Measurements from ENCODE around the gene FOXD4. TPM values are rescaled to one million over a fixed set of nuclear protein-coding genes. Genes with fewer than 3 reads are reported as not detected.
"Not testable (repeated sequence)": the region's sequence is repeated elsewhere in the genome, so short reads cannot be mapped to it uniquely, and the experiment has no call there.

Gene FOXD4
- total RNA-seq: 0.75 TPM
- long read RNA-seq, partial matches to known transcripts: 0 of 1 reads
- long read RNA-seq, other reads (novel, unspliced or antisense): 0 of 1 reads

DNA sequence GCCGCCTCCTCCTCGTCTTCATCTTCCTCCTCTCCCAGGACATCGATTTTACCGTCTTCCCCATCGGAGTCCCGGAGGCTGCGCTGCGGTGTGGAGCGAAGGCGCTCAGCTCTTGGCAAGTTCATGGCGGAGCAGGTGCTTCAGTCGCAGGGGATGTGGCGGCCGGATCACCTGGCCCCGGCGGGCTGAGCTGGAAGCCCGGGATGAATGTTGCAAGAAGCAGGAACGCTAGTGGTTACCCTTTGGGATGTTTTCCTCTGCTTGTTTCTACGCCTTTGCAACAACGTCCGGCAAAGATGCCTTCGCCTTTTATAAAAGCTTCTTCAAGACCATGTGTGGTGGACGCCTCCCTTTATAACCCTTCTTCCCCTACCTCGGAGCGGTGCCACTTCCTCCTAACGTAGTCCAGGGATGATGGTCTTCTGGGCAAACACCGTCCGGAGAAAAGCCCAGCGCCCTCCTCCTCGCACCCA lies at the start of gene FOXD4:
TSS of gene FOXD4 (minus strand) at position 423 of the 473 bp plus-strand sequence. CDS start at position 125, 298 bp downstream.
- H3K27me3 ChIP-seq: peaks cover 33% of the 10 kb centered on the region

DNA sequence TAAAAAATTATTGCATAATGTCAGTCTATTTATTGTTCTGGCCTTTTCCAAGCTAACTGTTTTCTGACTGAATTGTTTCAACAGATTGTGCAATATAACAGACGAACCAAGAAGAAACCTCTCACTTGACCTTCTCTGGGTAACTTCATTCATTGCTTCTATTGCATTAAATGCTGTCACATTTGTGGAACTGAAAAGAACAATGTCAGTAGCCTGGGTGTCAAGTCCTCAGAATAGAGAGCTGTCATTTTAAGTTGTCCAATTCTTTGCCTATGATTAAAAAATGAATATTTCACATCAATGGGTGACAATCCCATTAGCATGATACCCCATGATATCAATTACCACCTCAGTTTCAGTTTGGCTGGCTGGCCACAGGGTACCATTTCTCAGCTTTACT lies 41.7 kb upstream of the FOXD4 start:
- H3K4me1 ChIP-seq; H3K36me3 ChIP-seq; H3K4me3 ChIP-seq; DNase-seq; H3K27me3 ChIP-seq; H3K9me3 ChIP-seq; intact Hi-C loops (cut with DNase I); ATAC-seq; H3K27ac ChIP-seq: not testable (repeated sequence)

More for the DNA sequence above, at the start of gene FOXD4:
- intact Hi-C loops (cut with DNase I); DNase-seq; H3K9me3 ChIP-seq; ATAC-seq; H3K4me3 ChIP-seq; H3K36me3 ChIP-seq; H3K27ac ChIP-seq: not testable (repeated sequence)
- peaks cover 10% of the 10 kb centered on the region for H3K4me1 ChIP-seq

DNA sequence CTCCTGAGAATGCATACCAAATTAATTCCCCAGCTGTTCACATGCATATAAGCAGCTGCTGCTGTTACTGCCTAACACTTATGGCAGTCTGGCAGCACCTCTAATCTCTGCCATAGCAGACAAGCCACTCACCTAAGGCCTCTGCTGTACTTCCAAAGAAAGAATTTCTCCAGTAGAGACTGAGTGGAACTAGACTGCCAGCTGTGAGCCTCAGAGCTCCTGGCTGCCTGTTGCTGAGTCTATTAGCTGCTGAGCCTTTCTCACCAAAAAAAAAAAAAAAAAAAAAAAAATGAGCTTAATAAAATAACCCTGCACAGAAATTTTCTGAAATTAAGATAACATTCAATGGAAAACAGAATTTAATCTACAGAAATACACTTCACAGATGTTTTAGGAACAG lies 33.0 kb upstream of the FOXD4 start:
- H3K27me3 ChIP-seq; H3K27ac ChIP-seq; intact Hi-C loops (cut with DNase I); H3K36me3 ChIP-seq; H3K9me3 ChIP-seq; ATAC-seq; H3K4me3 ChIP-seq; DNase-seq; H3K4me1 ChIP-seq: not testable (repeated sequence)

DNA sequence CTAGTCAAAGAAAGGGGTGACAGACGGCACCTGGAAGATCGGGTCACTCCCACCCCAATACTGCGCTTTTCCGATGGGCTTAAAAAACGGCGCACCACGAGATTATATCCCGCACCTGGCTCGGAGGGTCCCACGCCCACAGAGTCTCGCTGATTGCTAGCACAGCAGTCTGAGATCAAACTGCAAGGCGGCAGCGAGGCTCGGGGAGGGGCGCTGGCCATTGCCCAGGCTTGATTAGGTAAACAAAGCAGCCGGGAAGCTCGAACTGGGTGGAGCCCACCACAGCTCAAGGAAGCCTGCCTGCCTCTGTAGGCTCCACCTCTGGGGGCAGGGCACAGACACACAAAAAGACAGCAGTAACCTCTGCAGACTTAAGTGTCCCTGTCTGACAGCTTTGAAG lies 21.7 kb upstream of the FOXD4 start:
- H3K9me3 ChIP-seq; ATAC-seq; H3K27ac ChIP-seq; H3K36me3 ChIP-seq; H3K4me3 ChIP-seq; H3K27me3 ChIP-seq; DNase-seq; intact Hi-C loops (cut with DNase I); H3K4me1 ChIP-seq: not testable (repeated sequence)

DNA sequence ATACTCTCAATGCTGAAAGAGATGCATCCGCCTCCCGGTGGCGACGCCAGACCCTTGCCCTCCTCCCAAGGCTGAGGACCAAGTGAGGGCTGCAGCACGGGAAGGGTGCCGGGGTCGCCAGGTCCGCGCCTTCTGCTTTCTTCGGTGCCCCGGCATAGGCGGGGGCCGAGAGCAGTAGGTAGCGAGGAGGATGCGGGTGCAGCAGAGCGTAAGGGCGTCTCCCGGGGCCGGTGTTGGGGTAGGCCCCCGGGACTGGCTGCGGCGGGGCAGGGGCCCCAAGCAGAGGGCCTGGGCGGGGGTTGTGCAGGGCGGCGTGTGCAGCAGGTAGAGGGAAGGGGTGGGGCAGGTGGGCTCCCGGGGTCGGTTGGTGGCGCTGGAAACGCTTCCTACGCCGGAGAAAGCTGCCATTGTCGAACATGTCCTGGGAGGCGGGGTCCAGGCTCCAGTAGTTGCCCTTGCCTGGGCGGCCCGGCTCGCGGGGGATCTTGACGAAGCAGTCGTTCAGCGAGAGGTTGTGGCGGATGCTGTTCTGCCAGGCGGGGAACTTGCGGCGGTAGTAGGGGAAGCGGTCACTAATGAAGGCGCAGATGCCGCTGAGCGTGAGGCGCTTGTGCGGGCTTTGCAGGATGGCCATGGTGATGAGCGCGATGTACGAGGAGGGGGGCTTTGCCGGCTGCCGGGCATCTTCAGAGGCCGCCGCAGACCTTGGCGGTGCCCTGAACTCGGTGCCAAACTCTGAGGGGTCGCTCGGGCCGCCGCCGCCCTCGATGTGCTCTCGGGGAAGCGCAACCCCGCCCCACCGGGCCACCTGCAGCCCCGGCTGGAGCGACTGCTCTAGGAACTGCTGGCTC lies 848 bp downstream of the FOXD4 start:
- intact Hi-C loops (cut with DNase I); H3K27ac ChIP-seq; H3K9me3 ChIP-seq; DNase-seq; H3K36me3 ChIP-seq; ATAC-seq; H3K4me3 ChIP-seq: not testable (repeated sequence)
- H3K4me1 ChIP-seq: peaks cover 10% of the 10 kb centered on the region
- H3K27me3 ChIP-seq: peaks cover 39% of the 10 kb centered on the region

DNA sequence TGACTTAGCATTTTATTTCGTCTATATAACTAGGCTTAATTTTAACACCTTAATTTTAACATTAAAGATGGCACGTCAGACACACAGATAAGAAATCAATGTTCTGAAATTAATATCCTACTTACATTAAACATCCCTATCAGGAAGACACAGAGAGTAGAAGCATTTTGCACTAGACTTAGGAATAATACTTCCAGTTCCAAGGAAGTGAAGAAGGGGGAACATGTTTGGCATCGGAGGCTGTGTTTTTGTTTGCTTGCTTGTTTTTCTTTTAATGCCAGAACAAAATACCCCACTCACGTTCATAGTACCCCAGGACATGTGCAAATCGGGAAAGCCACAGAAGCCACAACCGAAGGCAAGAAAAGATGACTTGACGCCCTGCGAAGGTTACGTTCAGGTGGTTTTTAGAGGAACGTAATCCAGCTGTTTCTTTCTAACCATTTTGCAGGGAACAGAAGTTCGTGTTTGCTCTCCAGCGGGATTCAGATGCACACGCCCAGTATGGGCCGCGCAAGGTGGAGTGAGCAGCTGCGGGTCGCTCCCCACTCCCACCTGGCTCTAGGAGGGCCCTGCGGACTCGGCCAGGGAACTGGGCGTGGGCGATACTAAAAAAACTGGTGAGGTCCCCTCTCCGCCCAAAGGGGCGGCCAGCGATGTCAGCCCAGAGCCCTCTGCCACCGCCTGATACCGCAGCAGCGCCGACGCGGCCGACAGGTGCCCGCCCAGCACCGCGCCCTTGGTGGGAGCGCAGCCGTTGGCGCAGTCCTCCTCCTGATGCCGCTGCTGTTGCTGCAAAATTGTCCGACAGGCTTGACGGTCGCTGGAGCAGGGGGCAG lies 1.8 kb downstream of the FOXD4 start:
- H3K9me3 ChIP-seq; H3K27ac ChIP-seq; H3K36me3 ChIP-seq; intact Hi-C loops (cut with DNase I); H3K4me3 ChIP-seq; DNase-seq; ATAC-seq: not testable (repeated sequence)
- H3K4me1 ChIP-seq: peaks cover 10% of the 10 kb centered on the region
- peaks cover 46% of the 10 kb centered on the region for H3K27me3 ChIP-seq

DNA sequence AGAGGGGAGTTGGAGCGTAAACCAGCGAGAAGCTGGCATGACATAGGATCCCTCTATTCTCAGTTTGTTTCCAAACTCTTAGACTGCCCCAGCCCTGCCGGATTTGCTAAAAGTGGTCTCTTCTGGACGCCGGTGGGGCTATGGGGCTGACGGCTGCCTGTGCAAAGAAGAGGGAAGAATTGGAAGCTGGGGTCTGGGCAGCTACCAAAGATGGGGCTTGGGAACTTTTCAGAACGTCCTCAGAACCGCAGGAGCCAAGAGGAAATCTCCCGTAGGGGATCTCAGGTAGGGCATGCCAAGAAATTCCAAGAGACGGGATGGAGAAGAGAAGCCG lies 3.1 kb downstream of the FOXD4 start:
- H3K36me3 ChIP-seq; intact Hi-C loops (cut with DNase I); DNase-seq; ATAC-seq; H3K27ac ChIP-seq; H3K4me3 ChIP-seq; H3K9me3 ChIP-seq: not testable (repeated sequence)
- peaks cover 55% of the 10 kb centered on the region for H3K27me3 ChIP-seq
- peaks cover 10% of the 10 kb centered on the region for H3K4me1 ChIP-seq

DNA sequence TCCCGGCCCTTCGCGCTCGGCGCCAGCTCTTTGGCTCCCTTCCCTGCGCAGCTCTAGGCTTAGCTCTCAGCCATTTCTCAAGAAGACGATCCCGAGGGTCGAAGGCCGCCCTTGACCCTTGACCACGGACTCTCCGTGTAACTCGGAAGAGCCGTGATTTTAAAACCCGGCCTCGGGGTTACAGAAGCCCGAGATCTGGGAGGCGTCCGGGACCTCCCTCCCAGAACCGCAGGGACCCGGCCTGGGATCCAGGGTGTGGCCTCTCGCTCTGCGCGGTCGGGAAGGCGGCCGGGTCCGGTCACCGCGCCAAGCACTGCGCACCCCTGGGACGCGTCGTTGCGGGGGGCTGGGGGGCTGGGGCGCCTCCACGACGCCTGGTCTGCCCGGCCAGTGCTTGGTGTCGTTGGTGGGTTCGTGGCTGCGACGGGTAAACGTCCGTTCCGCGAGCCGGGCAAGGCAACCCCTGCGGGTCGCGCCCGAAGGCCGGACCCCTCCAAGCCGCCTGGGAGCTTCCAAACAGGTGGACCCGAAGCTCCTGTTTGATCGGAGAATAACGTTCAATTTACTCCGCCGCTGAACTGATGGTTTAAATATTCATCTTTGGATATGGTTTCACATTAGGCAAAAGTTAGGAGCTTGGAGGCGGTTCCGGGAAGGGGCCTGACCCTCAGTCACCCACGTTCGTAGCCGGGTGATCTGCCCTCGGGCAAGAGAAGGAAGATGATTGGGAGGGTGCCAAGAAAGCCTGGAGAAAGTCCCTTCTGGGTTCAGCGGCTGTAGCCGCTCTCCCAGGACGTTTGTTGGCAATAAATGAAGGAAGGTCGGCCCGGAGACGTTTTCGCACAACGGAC lies 3.7 kb downstream of the FOXD4 start:
- H3K4me1 ChIP-seq: peaks cover 10% of the 10 kb centered on the region
- DNase-seq; H3K9me3 ChIP-seq; H3K27ac ChIP-seq; H3K36me3 ChIP-seq; intact Hi-C loops (cut with DNase I): not testable (repeated sequence)
- ATAC-seq: peak; percentile 61
- H3K4me3 ChIP-seq: peak overlapping the region; percentile 43
- peaks cover 61% of the 10 kb centered on the region for H3K27me3 ChIP-seq

DNA sequence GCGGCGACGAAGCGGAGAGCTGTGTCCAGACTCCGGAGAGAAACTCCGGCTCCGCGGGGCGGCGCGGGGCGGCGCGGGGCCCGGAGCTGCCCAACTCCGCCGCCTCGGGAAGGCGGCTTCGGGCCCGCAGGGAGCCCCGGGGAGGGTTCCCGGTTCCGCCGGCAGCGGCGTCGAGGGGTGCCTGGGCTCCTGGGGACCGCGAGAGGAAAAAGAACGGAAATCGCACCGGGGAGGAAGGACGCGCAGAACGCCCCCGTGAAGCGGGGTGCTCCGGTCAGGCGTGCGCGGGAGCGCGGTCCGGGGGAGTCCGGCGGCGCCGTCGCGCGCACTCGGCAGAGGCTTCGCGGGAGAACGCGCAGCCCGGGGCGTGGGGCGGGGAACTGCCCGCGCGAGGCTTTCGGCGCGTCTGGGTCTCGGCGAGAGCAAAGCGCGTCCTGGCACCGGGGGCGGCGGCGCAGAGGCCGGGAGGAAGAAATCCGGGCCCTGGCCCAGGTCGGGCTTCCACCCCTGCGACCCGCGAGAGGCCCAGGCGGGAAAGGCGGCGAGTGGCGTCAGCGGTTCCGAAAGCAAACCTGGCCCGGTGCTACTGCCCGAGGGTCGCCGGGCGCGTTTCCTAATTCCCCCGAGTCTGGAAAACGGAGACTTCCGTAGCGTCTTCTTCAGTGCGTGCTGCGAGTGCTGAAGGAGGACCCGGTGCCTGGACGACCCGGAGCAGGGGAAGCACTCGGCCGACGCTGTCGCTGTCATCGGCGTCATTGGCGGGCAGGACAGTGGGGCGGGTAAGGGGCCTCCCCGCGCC lies 4.5 kb downstream of the FOXD4 start:
- intact Hi-C loops (cut with DNase I); H3K9me3 ChIP-seq; DNase-seq; H3K36me3 ChIP-seq; H3K27ac ChIP-seq: not testable (repeated sequence)
- peak overlapping the region; percentile 43 for H3K4me3 ChIP-seq
- peaks cover 64% of the 10 kb centered on the region for H3K27me3 ChIP-seq
- H3K4me1 ChIP-seq: peaks cover 10% of the 10 kb centered on the region
- peak; percentile 73 for ATAC-seq

DNA sequence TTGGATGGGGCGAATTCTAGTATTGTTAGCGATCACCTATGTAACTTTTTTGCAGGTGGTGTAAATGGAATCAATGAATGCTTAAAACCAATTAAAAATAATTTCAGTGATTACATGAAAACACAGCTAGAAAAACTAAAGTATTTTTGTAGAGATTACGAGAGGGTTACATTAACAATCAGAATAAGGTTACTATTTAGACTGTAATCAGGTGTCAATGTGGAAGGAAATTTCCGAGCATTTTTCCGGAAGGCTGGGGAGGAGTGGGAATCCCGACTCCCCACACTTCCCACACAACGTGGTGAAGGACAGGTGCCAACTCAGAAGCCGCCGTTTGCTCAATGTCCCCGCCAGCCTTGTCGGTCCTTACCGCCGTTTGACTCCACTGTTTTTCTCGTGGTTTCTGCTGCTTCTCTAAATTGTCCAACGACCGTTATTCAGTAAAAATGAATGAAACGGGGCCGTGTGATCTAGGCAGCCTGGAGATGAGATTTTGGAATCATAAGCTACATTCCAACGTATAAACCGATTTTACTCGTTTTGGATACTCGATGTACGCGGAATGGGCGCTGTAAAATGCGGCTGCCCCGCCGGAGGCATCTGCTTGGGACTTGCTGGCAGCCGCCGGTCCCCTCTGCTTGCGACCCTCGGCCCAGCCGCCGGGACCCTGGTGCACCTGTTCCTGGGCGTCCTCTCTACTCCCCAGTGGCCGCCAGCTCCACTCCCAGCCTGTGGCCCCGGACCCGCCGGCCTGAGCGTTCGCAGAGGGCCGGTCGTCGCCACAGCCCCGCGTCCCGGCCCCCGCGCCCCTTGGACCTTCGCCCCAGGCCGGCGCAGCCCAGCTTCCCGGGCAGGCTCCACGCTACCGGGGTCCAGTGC lies 5.4 kb downstream of the FOXD4 start:
- H3K4me3 ChIP-seq; intact Hi-C loops (cut with DNase I); H3K9me3 ChIP-seq; H3K27ac ChIP-seq; H3K36me3 ChIP-seq; DNase-seq: not testable (repeated sequence)
- peaks cover 10% of the 10 kb centered on the region for H3K4me1 ChIP-seq
- H3K27me3 ChIP-seq: peaks cover 69% of the 10 kb centered on the region
- peak; percentile 17 for ATAC-seq

DNA sequence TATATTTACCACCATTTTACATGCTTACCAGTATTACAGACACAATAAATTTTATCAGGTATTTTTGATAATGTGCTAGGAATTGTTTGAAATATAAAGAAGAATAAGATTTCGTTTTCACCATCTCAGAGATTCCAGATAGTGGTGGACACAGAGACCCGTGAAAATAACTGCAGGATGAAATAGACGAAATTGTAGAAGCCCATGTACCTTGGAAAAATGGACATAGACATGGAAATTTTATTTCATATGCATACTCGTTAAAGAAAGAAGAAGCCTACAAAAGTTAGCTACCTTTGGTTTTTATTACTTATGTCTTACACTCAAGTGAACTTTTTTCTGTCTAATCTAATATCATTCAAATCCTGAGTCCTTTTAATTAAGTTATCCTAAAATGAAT lies 7.5 kb downstream of the FOXD4 start:
- peaks cover 73% of the 10 kb centered on the region for H3K27me3 ChIP-seq

DNA sequence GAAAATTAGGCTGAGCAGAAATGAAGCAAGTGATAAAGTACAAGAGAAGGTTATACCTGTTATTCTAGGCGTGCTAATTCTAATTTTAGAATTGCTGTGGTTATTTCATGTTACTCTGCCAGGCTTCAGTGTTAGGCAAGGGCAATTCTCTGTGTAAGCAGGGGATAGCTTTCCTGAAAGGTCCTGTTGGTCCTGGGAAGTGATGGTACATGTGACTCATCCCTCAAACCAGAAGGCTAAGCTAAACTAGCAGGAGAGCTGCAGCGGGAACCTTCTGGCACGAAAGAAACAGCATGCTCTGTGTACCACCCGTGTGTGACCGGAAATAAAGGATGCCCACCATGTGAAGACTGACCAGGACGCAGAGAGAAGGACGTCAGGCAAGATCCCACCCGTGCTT lies 8.7 kb downstream of the FOXD4 start:
- intact Hi-C loops (cut with DNase I); ATAC-seq; H3K9me3 ChIP-seq; H3K27ac ChIP-seq; H3K4me1 ChIP-seq; H3K4me3 ChIP-seq; H3K36me3 ChIP-seq; DNase-seq: not testable (repeated sequence)
- H3K27me3 ChIP-seq: peaks cover 72% of the 10 kb centered on the region

More for the DNA sequence above, 7.5 kb downstream of the FOXD4 start:
- DNase-seq; H3K4me3 ChIP-seq; intact Hi-C loops (cut with DNase I); H3K27ac ChIP-seq; ATAC-seq; H3K36me3 ChIP-seq; H3K9me3 ChIP-seq: not testable (repeated sequence)
- peaks cover 10% of the 10 kb centered on the region for H3K4me1 ChIP-seq
